GM12874 (cell line): Measurements from ENCODE around the gene SCRN1.

ENCODE experiments used
- CTCF ChIP-seq: IDR thresholded peaks from 2 replicates; pipeline ENCODE4 v1.5.1; 2011; ENCODE audit warnings: low read depth, mild to moderate bottlenecking, control low read depth, low read length, moderate library complexity; ENCODE audit not compliant: insufficient read depth

SCRN1 gene

GRCh38 chr7:29914180-29914579 lies 75.4 kb downstream of the SCRN1 start:
- TF ChIP-seq CTCF: no peak

- no peak for TF ChIP-seq CTCF
Observed at GRCh38 chr7:29906200-29907022, 83.2 kb downstream of the SCRN1 start.

GRCh38 chr7:29900745-29901144 lies 88.9 kb downstream of the SCRN1 start:
- no peak for TF ChIP-seq CTCF

GRCh38 chr7:29898301-29898700 lies 91.3 kb downstream of the SCRN1 start:
- TF ChIP-seq CTCF: no peak

GRCh38 chr7:29896685-29897411 lies 92.8 kb downstream of the SCRN1 start:
- no peak for TF ChIP-seq CTCF

- TF ChIP-seq CTCF: no peak
Observed at GRCh38 chr7:29895559-29895958, 94.0 kb downstream of the SCRN1 start.

GRCh38 chr7:29894256-29894655 lies 95.3 kb downstream of the SCRN1 start:
- TF ChIP-seq CTCF: no peak
